ENCODE measurements around the gene VGLL4. TPM values are rescaled to one million over a fixed set of nuclear protein-coding genes. Genes with fewer than 3 reads are reported as not detected.

Gene VGLL4
- total RNA-seq, 2 experiments from 2014 or later: 54.4 to 60.2 TPM

DNA sequence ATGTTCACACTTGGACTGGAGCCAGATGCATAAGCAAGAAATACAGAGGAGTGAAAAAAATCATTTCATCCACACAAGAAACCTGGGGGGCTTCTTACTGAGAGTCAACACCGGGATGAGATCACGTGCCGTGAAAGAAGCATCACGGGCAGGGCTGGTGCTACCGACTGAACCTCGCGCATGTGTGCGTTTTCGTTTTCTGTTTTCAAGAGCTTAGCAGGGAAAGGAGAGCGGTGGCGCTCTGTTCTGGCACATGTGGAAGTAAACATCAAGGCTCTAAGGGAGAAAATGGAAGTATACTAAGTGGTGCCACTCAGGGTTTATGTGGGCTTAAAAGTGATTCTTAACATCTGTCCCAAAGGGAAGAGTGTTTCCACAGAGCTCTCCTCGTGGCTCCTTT, 55.9 kb downstream of the VGLL4 start:
- peaks cover 66% of the 10 kb centered on the region for H3K4me1 Mint-ChIP-seq (ENCODE audit: low read depth)
- TF ChIP-seq, protein P1, sequence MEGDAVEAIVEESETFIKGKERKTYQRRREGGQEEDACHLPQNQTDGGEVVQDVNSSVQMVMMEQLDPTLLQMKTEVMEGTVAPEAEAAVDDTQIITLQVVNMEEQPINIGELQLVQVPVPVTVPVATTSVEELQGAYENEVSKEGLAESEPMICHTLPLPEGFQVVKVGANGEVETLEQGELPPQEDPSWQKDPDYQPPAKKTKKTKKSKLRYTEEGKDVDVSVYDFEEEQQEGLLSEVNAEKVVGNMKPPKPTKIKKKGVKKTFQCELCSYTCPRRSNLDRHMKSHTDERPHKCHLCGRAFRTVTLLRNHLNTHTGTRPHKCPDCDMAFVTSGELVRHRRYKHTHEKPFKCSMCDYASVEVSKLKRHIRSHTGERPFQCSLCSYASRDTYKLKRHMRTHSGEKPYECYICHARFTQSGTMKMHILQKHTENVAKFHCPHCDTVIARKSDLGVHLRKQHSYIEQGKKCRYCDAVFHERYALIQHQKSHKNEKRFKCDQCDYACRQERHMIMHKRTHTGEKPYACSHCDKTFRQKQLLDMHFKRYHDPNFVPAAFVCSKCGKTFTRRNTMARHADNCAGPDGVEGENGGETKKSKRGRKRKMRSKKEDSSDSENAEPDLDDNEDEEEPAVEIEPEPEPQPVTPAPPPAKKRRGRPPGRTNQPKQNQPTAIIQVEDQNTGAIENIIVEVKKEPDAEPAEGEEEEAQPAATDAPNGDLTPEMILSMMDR (IDR thresholded peaks at IDR 0.05): no peak
- no peak overlapping the region for H3K27ac Mint-ChIP-seq
- no peak overlapping the region for H3K4me3 Mint-ChIP-seq
- H3K36me3 Mint-ChIP-seq (ENCODE audit: low read depth): peaks cover 24% of the 10 kb centered on the region
- intact Hi-C loops (cut with micrococcal nuclease): loop anchor here (10.0 kb wide), 1 partner anchor 47 kb away; no protein-coding TSS in a partner anchor
- no peaks in the 10 kb centered on the region for H3K9me3 Mint-ChIP-seq
- no peak for ATAC-seq
- H3K27me3 Mint-ChIP-seq: no peaks in the 10 kb centered on the region
- ChIA-PET POLR2A (no interaction called here), CTCF (no interaction called here)
- no peak for DNase-seq

DNA sequence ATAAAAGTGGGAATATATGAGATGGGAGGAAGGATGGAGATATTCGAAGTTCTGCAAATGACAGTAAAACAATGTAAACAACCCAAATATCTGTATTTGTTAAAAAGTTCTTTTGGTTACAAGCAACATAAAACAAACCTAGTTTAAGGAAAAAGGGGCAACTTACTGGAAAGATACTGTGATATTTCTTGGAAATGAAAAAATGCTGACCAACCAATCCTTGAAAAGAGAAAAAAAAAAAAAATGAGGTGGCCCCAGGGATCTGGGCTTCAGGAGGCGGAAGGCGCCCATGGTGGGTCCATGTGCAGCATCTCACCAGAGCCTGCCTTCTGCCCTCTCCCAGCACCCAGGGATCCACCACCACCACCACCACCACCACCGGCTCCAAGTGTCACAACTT, 59.1 kb downstream of the VGLL4 start:
- H3K27ac Mint-ChIP-seq: no peak overlapping the region
- H3K27me3 Mint-ChIP-seq: no peaks in the 10 kb centered on the region
- H3K9me3 Mint-ChIP-seq: no peaks in the 10 kb centered on the region
- TF ChIP-seq, protein P1 (IDR thresholded peaks at IDR 0.05): no peak
- H3K4me1 Mint-ChIP-seq (ENCODE audit: low read depth): peaks cover 80% of the 10 kb centered on the region
- ChIA-PET CTCF (no interaction called here), POLR2A (no interaction called here)
- intact Hi-C loops (cut with micrococcal nuclease): loop anchor here (10.0 kb wide), 1 partner anchor 50 kb away; no protein-coding TSS in a partner anchor
- peaks cover 28% of the 10 kb centered on the region for H3K36me3 Mint-ChIP-seq (ENCODE audit: low read depth)
- DNase-seq: no peak
- no peak for ATAC-seq
- no peak overlapping the region for H3K4me3 Mint-ChIP-seq

DNA sequence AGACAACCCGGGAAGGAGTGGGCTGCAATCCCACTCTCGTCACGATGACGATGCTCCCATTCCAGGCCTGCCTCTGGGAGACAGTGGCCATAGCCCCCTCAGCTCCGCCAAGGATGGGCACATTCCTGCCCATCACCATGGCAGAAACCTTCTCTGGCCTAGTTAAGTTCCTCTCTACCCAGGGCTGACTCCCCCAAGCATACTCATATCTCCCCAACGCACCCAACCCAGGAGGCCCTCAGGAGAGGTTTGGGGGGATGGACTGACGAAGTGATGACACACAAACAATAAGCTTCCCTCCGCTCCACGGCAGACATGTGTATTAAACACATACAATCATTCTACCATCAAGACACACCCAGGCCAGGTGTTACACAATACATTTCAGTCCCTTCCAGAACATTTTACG, 60.1 kb downstream of the VGLL4 start:
- no peak for DNase-seq
- H3K4me1 Mint-ChIP-seq (ENCODE audit: low read depth): peaks cover 78% of the 10 kb centered on the region
- CTCF ChIA-PET: interaction anchor here (0.8 to 1.4 kb wide), 2 partner anchors 48 to 205 kb away, joined by 3 to 4 read pairs; no protein-coding TSS in a partner anchor
- ATAC-seq: no peak
- intact Hi-C loops (cut with micrococcal nuclease): loop anchor here (10.0 kb wide), 1 partner anchor 51 kb away; no protein-coding TSS in a partner anchor
- no peak overlapping the region for H3K4me3 Mint-ChIP-seq
- no peaks in the 10 kb centered on the region for H3K9me3 Mint-ChIP-seq
- TF ChIP-seq, protein P1 (IDR thresholded peaks at IDR 0.05): no peak
- POLR2A ChIA-PET: interaction anchor here (1.4 kb wide), 1 partner anchor 18 kb away, joined by 4 read pairs; no protein-coding TSS in a partner anchor
- no peaks in the 10 kb centered on the region for H3K27me3 Mint-ChIP-seq
- peaks cover 22% of the 10 kb centered on the region for H3K36me3 Mint-ChIP-seq (ENCODE audit: low read depth)
- no peak overlapping the region for H3K27ac Mint-ChIP-seq

DNA sequence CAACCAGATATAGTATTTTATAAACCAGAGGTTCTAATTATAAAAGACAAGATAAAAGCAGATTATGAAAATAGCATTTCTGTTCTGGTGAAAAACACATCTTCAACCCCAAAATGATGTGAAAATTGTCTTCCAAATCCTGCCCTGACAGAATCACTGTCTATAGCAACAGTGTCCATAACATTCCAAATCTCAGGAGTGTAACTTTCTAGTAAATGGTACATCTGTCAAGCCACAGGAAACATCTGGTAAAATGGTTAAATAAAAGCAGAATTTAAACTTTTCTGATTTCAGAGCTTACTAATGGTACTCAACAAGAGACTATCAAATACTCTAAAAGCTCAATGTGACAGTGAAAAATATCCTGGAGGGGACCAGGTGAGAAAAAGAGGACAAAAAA, 60.5 kb downstream of the VGLL4 start:
- H3K4me1 Mint-ChIP-seq (ENCODE audit: low read depth): peaks cover 74% of the 10 kb centered on the region
- intact Hi-C loops (cut with micrococcal nuclease): loop anchor here (10.0 kb wide), 1 partner anchor 52 kb away; no protein-coding TSS in a partner anchor
- peaks cover 22% of the 10 kb centered on the region for H3K36me3 Mint-ChIP-seq (ENCODE audit: low read depth)
- no peak overlapping the region for H3K27ac Mint-ChIP-seq
- POLR2A ChIA-PET: interaction anchor here (1.4 kb wide), 1 partner anchor 19 kb away, joined by 4 read pairs; no protein-coding TSS in a partner anchor
- H3K27me3 Mint-ChIP-seq: no peaks in the 10 kb centered on the region
- H3K9me3 Mint-ChIP-seq: no peaks in the 10 kb centered on the region
- DNase-seq (no peak), ATAC-seq (no peak)
- CTCF ChIA-PET: interaction anchor here (0.8 to 1.4 kb wide), 2 partner anchors 48 to 204 kb away, joined by 3 to 4 read pairs; no protein-coding TSS in a partner anchor
- no peak overlapping the region for H3K4me3 Mint-ChIP-seq
- TF ChIP-seq, protein P1 (IDR thresholded peaks at IDR 0.05): no peak

DNA sequence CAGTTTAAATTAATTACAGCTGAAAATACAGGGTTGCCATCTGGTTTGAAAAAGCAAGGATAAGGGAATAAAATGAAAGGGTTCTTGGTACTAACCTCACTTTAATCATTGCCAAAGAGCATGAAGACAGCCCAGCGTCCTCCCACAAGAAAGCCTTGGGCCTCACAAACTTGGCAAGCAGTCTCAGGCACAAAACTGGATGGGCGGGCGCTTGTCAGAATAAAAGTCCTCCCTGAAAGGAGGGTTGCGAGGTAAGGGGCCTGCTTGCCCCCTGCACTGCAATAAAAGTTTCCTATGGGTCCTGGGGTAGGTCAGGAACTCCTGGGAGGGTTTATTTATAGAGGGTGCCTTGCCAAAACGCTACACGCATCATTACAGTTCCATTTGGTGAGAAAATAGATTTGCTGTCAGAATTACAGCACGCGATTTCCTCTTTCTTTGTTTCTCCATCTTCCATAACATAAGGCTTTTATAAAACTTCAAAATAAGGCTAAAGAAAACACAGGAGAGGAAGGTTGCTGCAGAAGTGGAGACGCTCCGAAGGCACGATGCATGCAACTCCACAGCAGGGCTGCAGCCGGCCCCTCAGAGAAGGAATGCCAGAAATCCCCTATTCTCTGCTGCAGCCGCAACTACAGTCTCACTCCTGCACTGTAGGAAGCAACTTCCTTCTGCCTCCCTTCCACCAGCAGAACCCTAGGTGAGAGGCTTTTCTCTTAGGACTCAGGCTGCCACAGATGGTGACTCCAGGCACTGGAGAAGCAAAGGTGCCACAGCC, 61.3 kb downstream of the VGLL4 start:
- Mint-ChIP-seq H3K36me3 (ENCODE audit: low read depth) (peaks cover 19% of the 10 kb centered on the region), H3K9me3 (no peaks in the 10 kb centered on the region), H3K4me3 (peak overlapping the region; percentile 52), H3K27me3 (no peaks in the 10 kb centered on the region), H3K27ac (peak overlapping the region; percentile 38), H3K4me1 (ENCODE audit: low read depth) (peaks cover 72% of the 10 kb centered on the region)
- ChIA-PET POLR2A (interaction anchor here (1.4 kb wide), 1 partner anchor 19 kb away, joined by 4 read pairs; no protein-coding TSS in a partner anchor), CTCF (interaction anchor here (0.8 to 1.2 kb wide), 2 partner anchors 10 to 62 kb away, joined by 3 read pairs; no protein-coding TSS in a partner anchor)
- DNase-seq: peak; percentile 41
- TF ChIP-seq, protein P1 (IDR thresholded peaks at IDR 0.05): no peak
- intact Hi-C loops (cut with micrococcal nuclease): loop anchor here (10.0 kb wide), 1 partner anchor 52 kb away; no protein-coding TSS in a partner anchor
- peak; percentile 56 for ATAC-seq

All from activated CD8-positive, alpha-beta T cell treated with anti-CD3 and anti-CD28 coated beads for 36 hours (primary cell).